ENCODE measurements around the gene NUMBL. TPM values are rescaled to one million over a fixed set of nuclear protein-coding genes. Genes with fewer than 3 reads are reported as not detected.

NUMBL gene
- total RNA-seq, 1 donor from 2014 or later, result 66.0 TPM

GRCh38 chr19:40672038-40672437 lies 18.4 kb downstream of the NUMBL start:
- H3K36me3 ChIP-seq, result peaks cover 4 to 82% of the 10 kb centered on the region in 2 donors
- no peak overlapping the region for H3K27ac ChIP-seq
- no peaks in the 10 kb centered on the region for H3K9me3 ChIP-seq
- no peak for DNase-seq (ENCODE audit: extremely low spot score in 2 of 2)
- intact Hi-C loops (cut with DNase I), result no loop called here
- H3K4me1 ChIP-seq, result peaks cover 4% of the 10 kb centered on the region
- no peaks in the 10 kb centered on the region for H3K27me3 ChIP-seq
- TF ChIP-seq POLR2AphosphoS5 (IDR thresholded peaks at IDR 0.05; ENCODE audit: insufficient read depth in 1 of 2, low read depth in 1 of 2), result no peak
- no peak for TF ChIP-seq CTCF (IDR thresholded peaks at IDR 0.05)
- TF ChIP-seq POLR2A (IDR thresholded peaks at IDR 0.05), result no peak
- no peak overlapping the region for H3K4me3 ChIP-seq

- no peak overlapping the region for H3K27ac ChIP-seq
- TF ChIP-seq POLR2AphosphoS5 (IDR thresholded peaks at IDR 0.05; ENCODE audit: insufficient read depth in 1 of 2, low read depth in 1 of 2), result no peak
- no peak for TF ChIP-seq POLR2A (IDR thresholded peaks at IDR 0.05)
- TF ChIP-seq CTCF (IDR thresholded peaks at IDR 0.05), result no peak
- peaks cover 10% of the 10 kb centered on the region for H3K4me1 ChIP-seq
- H3K9me3 ChIP-seq, result no peaks in the 10 kb centered on the region
- H3K36me3 ChIP-seq, result peaks cover 4 to 79% of the 10 kb centered on the region in 2 donors
- no peak overlapping the region for H3K4me3 ChIP-seq
- DNase-seq (ENCODE audit: extremely low spot score in 2 of 2), result no peak
- no peaks in the 10 kb centered on the region for H3K27me3 ChIP-seq
- intact Hi-C loops (cut with DNase I), result no loop called here
Observed at GRCh38 chr19:40671404-40671803, 19.0 kb downstream of the NUMBL start.

- H3K27me3 ChIP-seq, result no peaks in the 10 kb centered on the region
- peaks cover 4 to 71% of the 10 kb centered on the region in 2 donors for H3K36me3 ChIP-seq
- no peak for DNase-seq (ENCODE audit: extremely low spot score in 2 of 2)
- H3K4me3 ChIP-seq, result no peak overlapping the region
- H3K4me1 ChIP-seq, result peaks cover 14% of the 10 kb centered on the region
- no peaks in the 10 kb centered on the region for H3K9me3 ChIP-seq
- TF ChIP-seq POLR2A (IDR thresholded peaks at IDR 0.05), result no peak
- no peak for TF ChIP-seq POLR2AphosphoS5 (IDR thresholded peaks at IDR 0.05; ENCODE audit: insufficient read depth in 1 of 2, low read depth in 1 of 2)
- no peak for TF ChIP-seq CTCF (IDR thresholded peaks at IDR 0.05)
- H3K27ac ChIP-seq, result no peak overlapping the region
- intact Hi-C loops (cut with DNase I), result no loop called here
Observed at GRCh38 chr19:40668991-40669614, 21.3 kb downstream of the NUMBL start.

GRCh38 chr19:40667602-40668001 lies 22.8 kb downstream of the NUMBL start:
- TF ChIP-seq POLR2AphosphoS5 (IDR thresholded peaks at IDR 0.05; ENCODE audit: insufficient read depth in 1 of 2, low read depth in 1 of 2), result no peak
- no peak for TF ChIP-seq POLR2A (IDR thresholded peaks at IDR 0.05)
- no peak for TF ChIP-seq CTCF (IDR thresholded peaks at IDR 0.05)
- H3K36me3 ChIP-seq, result peaks cover 4 to 59% of the 10 kb centered on the region in 2 donors
- no peaks in the 10 kb centered on the region for H3K9me3 ChIP-seq
- no peak for DNase-seq (ENCODE audit: extremely low spot score in 2 of 2)
- no peak overlapping the region for H3K4me3 ChIP-seq
- no peaks in the 10 kb centered on the region for H3K27me3 ChIP-seq
- H3K27ac ChIP-seq, result no peak overlapping the region
- intact Hi-C loops (cut with DNase I), result no loop called here
- peaks cover 27% of the 10 kb centered on the region for H3K4me1 ChIP-seq

- peak overlapping the region; percentile 47 for H3K27ac ChIP-seq
- intact Hi-C loops (cut with DNase I), result no loop called here
- DNase-seq (ENCODE audit: extremely low spot score in 2 of 2), result no peak
Observed at GRCh38 chr19:40666803-40667438, 23.5 kb downstream of the NUMBL start.

More at GRCh38 chr19:40666803-40667438, 23.5 kb downstream of the NUMBL start:
- TF ChIP-seq POLR2A (IDR thresholded peaks at IDR 0.05) (no peak), POLR2AphosphoS5 (IDR thresholded peaks at IDR 0.05; ENCODE audit: insufficient read depth in 1 of 2, low read depth in 1 of 2) (peak in 1 of 2 donors; percentile 28)
- H3K27me3 ChIP-seq, result no peaks in the 10 kb centered on the region
- H3K9me3 ChIP-seq, result no peaks in the 10 kb centered on the region
- peaks cover 33% of the 10 kb centered on the region for H3K4me1 ChIP-seq
- H3K4me3 ChIP-seq, result no peak overlapping the region
- H3K36me3 ChIP-seq, result peaks cover 4 to 52% of the 10 kb centered on the region in 2 donors
